ENCODE results near the gene ZNG1F. TPM values are rescaled to one million over a fixed set of nuclear protein-coding genes. Genes with fewer than 3 reads are reported as not detected.
"Not testable (repeated sequence)": the region's sequence is repeated elsewhere in the genome, so short reads cannot be mapped to it uniquely, and the experiment has no call there.

ZNG1F gene
- total and polyA plus RNA-seq, 2 donors (not counting 1 experiment from before 2014, with no cell fraction given), result 16.7 to 28.6 TPM

- WGBS (ENCODE audit: insufficient coverage), result 81% methylated on average over 34 of the region's 55 CpGs
- ATAC-seq (ENCODE audit: low read depth), result peak; percentile 95
- H4K20me1 ChIP-seq (ENCODE audit: control insufficient read depth, insufficient read depth, low read length, poor library complexity, severe bottlenecking); POLR2A ChIA-PET; intact Hi-C loops (cut with micrococcal nuclease); H3K9me3 Mint-ChIP-seq (ENCODE audit: insufficient read depth); H3K27me3 Mint-ChIP-seq; H2AFZ ChIP-seq (ENCODE audit: insufficient read depth, low read depth, low read length, poor library complexity, severe bottlenecking); H3K4me1 Mint-ChIP-seq; H3K36me3 ChIP-seq (replicated peaks in 1 of 2; ENCODE audit: control extremely low read depth in 1 of 2, control insufficient read depth in 1 of 2, extremely low read depth in 1 of 2, insufficient read depth in 2 of 2, low read length in 1 of 2); H3K27ac ChIP-seq (ENCODE audit: low read length in 2 of 2); H3K79me2 ChIP-seq (ENCODE audit: control insufficient read depth, insufficient read depth, low read length); H3K4me1 ChIP-seq (ENCODE audit: control insufficient read depth in 2 of 2, insufficient read depth in 2 of 2, low read length in 2 of 2); CTCF ChIA-PET; H3K27me3 ChIP-seq (replicated peaks in 1 of 4; ENCODE audit: control extremely low read depth in 1 of 4, control insufficient read depth in 3 of 4, insufficient read depth in 4 of 4, low read length in 3 of 4): not testable (repeated sequence)
- Histone ChIP-seq H3K9me3 (ENCODE audit: control extremely low read depth in 1 of 3, control insufficient read depth in 2 of 3, insufficient read depth in 1 of 3, low read length in 2 of 3) (peaks cover 0 to 28% (median 0%) of the 10 kb centered on the region in 3 donors), H3K4me2 (replicated peaks; ENCODE audit: low read depth, low read length, poor library complexity, severe bottlenecking) (peak overlapping the region; percentile 33), H3K4me3 (ENCODE audit: control extremely low read depth in 1 of 5, extremely low read depth in 1 of 5, insufficient read depth in 1 of 5, low read depth in 2 of 5, low read length in 4 of 5) (peak overlapping the region in 4 of 5 experiments; percentile 12 to 54 (median 37)), H3K9ac (ENCODE audit: low read length) (peak overlapping the region; percentile 43)
- H3K27ac Mint-ChIP-seq, result peak overlapping the region; percentile 83
- H3K4me3 Mint-ChIP-seq, result peak overlapping the region; percentile 84
- peak; percentile 73 for DNase-seq
Observed at GRCh38 chr9:41234811-41235805, 46.0 kb upstream of the ZNG1F start.

GRCh38 chr9:41234221-41234620 is 45.1 kb upstream of the ZNG1F start:
- H3K27me3 Mint-ChIP-seq; H3K4me1 ChIP-seq (ENCODE audit: control insufficient read depth in 2 of 2, insufficient read depth in 2 of 2, low read length in 2 of 2); H3K27ac Mint-ChIP-seq; DNase-seq; ATAC-seq (ENCODE audit: low read depth); POLR2A ChIA-PET; intact Hi-C loops (cut with micrococcal nuclease); H3K79me2 ChIP-seq (ENCODE audit: control insufficient read depth, insufficient read depth, low read length); H4K20me1 ChIP-seq (ENCODE audit: control insufficient read depth, insufficient read depth, low read length, poor library complexity, severe bottlenecking); H3K4me2 ChIP-seq (replicated peaks; ENCODE audit: low read depth, low read length, poor library complexity, severe bottlenecking); H2AFZ ChIP-seq (ENCODE audit: insufficient read depth, low read depth, low read length, poor library complexity, severe bottlenecking); H3K9ac ChIP-seq (ENCODE audit: low read length); H3K9me3 Mint-ChIP-seq (ENCODE audit: insufficient read depth); H3K27ac ChIP-seq (ENCODE audit: low read length in 2 of 2); CTCF ChIA-PET; H3K36me3 ChIP-seq (replicated peaks in 1 of 2; ENCODE audit: control extremely low read depth in 1 of 2, control insufficient read depth in 1 of 2, extremely low read depth in 1 of 2, insufficient read depth in 2 of 2, low read length in 1 of 2); H3K4me3 ChIP-seq (ENCODE audit: control extremely low read depth in 1 of 5, extremely low read depth in 1 of 5, insufficient read depth in 1 of 5, low read depth in 2 of 5, low read length in 4 of 5); H3K27me3 ChIP-seq (replicated peaks in 1 of 4; ENCODE audit: control extremely low read depth in 1 of 4, control insufficient read depth in 3 of 4, insufficient read depth in 4 of 4, low read length in 3 of 4); H3K4me1 Mint-ChIP-seq; H3K4me3 Mint-ChIP-seq: not testable (repeated sequence)
- H3K9me3 ChIP-seq (ENCODE audit: control extremely low read depth in 1 of 3, control insufficient read depth in 2 of 3, insufficient read depth in 1 of 3, low read length in 2 of 3), result peaks cover 0 to 37% (median 0%) of the 10 kb centered on the region in 3 donors
- WGBS (ENCODE audit: insufficient coverage), result no CpG with 5 or more reads among the region's 3 CpGs

GRCh38 chr9:41232326-41232725 is 43.2 kb upstream of the ZNG1F start:
- POLR2A ChIA-PET; ATAC-seq (ENCODE audit: low read depth): not testable (repeated sequence)
- DNase-seq, result peak; percentile 15

GRCh38 chr9:41230418-41230817 is 41.3 kb upstream of the ZNG1F start:
- H3K4me3 Mint-ChIP-seq; H3K27ac ChIP-seq (ENCODE audit: low read length in 2 of 2); POLR2A ChIA-PET; H3K27me3 ChIP-seq (replicated peaks in 1 of 4; ENCODE audit: control extremely low read depth in 1 of 4, control insufficient read depth in 3 of 4, insufficient read depth in 4 of 4, low read length in 3 of 4); H3K4me1 ChIP-seq (ENCODE audit: control insufficient read depth in 2 of 2, insufficient read depth in 2 of 2, low read length in 2 of 2); H3K4me1 Mint-ChIP-seq; intact Hi-C loops (cut with micrococcal nuclease); H3K9ac ChIP-seq (ENCODE audit: low read length); CTCF ChIA-PET; H2AFZ ChIP-seq (ENCODE audit: insufficient read depth, low read depth, low read length, poor library complexity, severe bottlenecking); ATAC-seq (ENCODE audit: low read depth); H3K36me3 ChIP-seq (replicated peaks in 1 of 2; ENCODE audit: control extremely low read depth in 1 of 2, control insufficient read depth in 1 of 2, extremely low read depth in 1 of 2, insufficient read depth in 2 of 2, low read length in 1 of 2); H4K20me1 ChIP-seq (ENCODE audit: control insufficient read depth, insufficient read depth, low read length, poor library complexity, severe bottlenecking); H3K4me3 ChIP-seq (ENCODE audit: control extremely low read depth in 1 of 5, extremely low read depth in 1 of 5, insufficient read depth in 1 of 5, low read depth in 2 of 5, low read length in 4 of 5); H3K9me3 Mint-ChIP-seq (ENCODE audit: insufficient read depth); H3K27me3 Mint-ChIP-seq; H3K79me2 ChIP-seq (ENCODE audit: control insufficient read depth, insufficient read depth, low read length); H3K27ac Mint-ChIP-seq; H3K4me2 ChIP-seq (replicated peaks; ENCODE audit: low read depth, low read length, poor library complexity, severe bottlenecking): not testable (repeated sequence)
- peak; percentile 15 for DNase-seq
- 80% methylated on average over 1 of the region's 3 CpGs for WGBS (ENCODE audit: insufficient coverage)
- peaks cover 0 to 24% (median 0%) of the 10 kb centered on the region in 3 donors for H3K9me3 ChIP-seq (ENCODE audit: control extremely low read depth in 1 of 3, control insufficient read depth in 2 of 3, insufficient read depth in 1 of 3, low read length in 2 of 3)

More at GRCh38 chr9:41232326-41232725, 43.2 kb upstream of the ZNG1F start:
- H3K4me3 Mint-ChIP-seq; CTCF ChIA-PET; intact Hi-C loops (cut with micrococcal nuclease); H3K27me3 ChIP-seq (replicated peaks in 1 of 4; ENCODE audit: control extremely low read depth in 1 of 4, control insufficient read depth in 3 of 4, insufficient read depth in 4 of 4, low read length in 3 of 4); H3K9ac ChIP-seq (ENCODE audit: low read length); H3K4me1 ChIP-seq (ENCODE audit: control insufficient read depth in 2 of 2, insufficient read depth in 2 of 2, low read length in 2 of 2); H3K79me2 ChIP-seq (ENCODE audit: control insufficient read depth, insufficient read depth, low read length); H3K27me3 Mint-ChIP-seq; H3K27ac ChIP-seq (ENCODE audit: low read length in 2 of 2); H3K36me3 ChIP-seq (replicated peaks in 1 of 2; ENCODE audit: control extremely low read depth in 1 of 2, control insufficient read depth in 1 of 2, extremely low read depth in 1 of 2, insufficient read depth in 2 of 2, low read length in 1 of 2); H4K20me1 ChIP-seq (ENCODE audit: control insufficient read depth, insufficient read depth, low read length, poor library complexity, severe bottlenecking); H3K27ac Mint-ChIP-seq; H3K4me1 Mint-ChIP-seq; H3K9me3 Mint-ChIP-seq (ENCODE audit: insufficient read depth); H2AFZ ChIP-seq (ENCODE audit: insufficient read depth, low read depth, low read length, poor library complexity, severe bottlenecking); H3K4me3 ChIP-seq (ENCODE audit: control extremely low read depth in 1 of 5, extremely low read depth in 1 of 5, insufficient read depth in 1 of 5, low read depth in 2 of 5, low read length in 4 of 5); H3K4me2 ChIP-seq (replicated peaks; ENCODE audit: low read depth, low read length, poor library complexity, severe bottlenecking): not testable (repeated sequence)
- 83% methylated on average over 10 of the region's 10 CpGs for WGBS (ENCODE audit: insufficient coverage)
- peaks cover 0 to 36% (median 0%) of the 10 kb centered on the region in 3 donors for H3K9me3 ChIP-seq (ENCODE audit: control extremely low read depth in 1 of 3, control insufficient read depth in 2 of 3, insufficient read depth in 1 of 3, low read length in 2 of 3)

Data from B cell (primary cell).